CD4-positive, alpha-beta T cell treated with Interleukin-6 at 100 ng/mL for 8 hours (primary cell): ENCODE results near the gene DIAPH1.

Experiments
- DNase-seq: peaks from one replicate; pipeline ENCODE4 v3.0.0-alpha.2; 2020; ENCODE audit warnings: mixed read lengths, low spot score

DIAPH1 gene

DNA sequence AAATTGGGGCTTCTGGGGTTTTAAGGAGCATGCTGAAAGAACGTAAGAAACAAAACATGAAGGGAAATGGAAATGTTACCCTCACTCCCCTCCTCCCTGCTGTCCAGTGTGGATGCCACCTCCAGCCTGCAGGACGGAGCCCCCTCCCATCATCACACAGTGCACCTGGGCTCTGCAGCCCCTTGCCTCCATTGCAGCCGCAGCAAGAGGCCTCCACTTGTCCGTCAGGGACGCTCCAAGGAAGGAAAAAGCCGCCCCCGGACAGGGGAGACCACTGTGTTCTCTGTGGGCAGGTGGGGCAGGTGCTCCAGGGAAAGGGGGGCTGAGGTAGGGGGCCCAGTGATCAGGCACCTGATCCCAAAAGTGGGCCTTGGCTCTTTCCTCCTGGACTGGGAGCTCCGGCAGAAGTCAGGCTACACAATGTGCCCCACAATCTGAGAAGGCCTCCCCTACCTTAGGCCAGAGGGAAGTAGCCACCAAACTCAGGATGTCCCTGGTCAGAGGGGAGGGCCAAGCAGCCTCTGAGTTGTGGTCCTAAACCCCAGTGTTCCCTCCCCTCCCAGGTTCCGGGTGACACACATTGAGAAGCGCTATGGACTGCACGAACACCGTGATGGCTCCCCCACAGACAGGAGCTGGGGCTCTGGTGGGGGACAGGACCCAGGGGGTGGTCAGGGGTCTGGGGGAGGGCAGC, 20.7 kb upstream of the DIAPH1 start:
- no peak for DNase-seq

DNA sequence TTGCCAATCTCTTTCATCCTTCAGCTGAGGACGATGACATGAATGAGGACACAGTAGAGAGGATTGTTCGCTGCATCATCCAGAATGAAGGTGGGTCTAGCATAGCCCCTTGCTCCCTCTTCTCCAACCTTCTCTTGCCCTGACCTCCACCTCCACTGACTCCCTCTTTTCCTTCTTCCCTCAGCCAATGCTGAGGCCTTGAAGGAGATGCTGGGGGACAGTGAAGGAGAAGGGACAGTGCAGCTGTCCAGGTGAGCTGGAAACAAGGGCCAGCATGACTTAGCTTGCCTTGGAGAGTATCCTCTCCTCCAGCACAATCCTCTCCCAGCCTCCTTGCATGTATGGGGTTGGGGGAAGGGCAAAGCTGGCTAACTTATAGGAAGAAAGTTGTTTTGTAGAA, 20.0 kb upstream of the DIAPH1 start:
- no peak for DNase-seq

DNA sequence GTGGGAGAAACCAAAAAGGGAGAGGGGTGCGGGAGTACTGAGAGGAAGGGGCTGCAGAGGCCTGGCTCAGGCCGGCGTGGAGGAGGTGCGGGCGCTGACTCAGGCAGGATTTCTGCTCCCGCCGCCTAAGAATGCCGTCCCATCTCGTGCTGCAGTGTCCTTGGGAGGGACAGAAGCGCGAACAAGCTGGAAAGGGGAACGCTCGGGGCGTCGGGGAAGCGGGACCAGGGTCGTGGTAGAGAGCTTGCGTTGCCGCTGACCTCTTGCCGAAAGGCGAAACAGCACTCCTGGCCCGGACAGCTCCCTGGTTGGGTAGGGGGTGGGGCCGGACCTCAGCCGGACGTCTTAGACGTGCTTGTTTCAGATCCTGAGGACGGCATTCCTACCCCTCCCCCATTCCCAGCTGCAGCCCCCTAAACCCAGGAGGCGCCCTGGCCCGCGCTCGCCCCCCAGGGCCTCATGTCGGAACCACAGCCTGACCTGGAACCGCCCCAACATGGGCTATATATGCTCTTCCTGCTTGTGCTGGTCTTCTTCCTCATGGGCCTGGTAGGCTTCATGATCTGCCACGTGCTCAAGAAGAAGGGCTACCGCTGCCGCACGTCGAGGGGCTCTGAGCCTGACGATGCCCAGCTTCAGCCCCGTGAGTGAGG, 19.1 kb upstream of the DIAPH1 start:
- peak; percentile 59 for DNase-seq

DNA sequence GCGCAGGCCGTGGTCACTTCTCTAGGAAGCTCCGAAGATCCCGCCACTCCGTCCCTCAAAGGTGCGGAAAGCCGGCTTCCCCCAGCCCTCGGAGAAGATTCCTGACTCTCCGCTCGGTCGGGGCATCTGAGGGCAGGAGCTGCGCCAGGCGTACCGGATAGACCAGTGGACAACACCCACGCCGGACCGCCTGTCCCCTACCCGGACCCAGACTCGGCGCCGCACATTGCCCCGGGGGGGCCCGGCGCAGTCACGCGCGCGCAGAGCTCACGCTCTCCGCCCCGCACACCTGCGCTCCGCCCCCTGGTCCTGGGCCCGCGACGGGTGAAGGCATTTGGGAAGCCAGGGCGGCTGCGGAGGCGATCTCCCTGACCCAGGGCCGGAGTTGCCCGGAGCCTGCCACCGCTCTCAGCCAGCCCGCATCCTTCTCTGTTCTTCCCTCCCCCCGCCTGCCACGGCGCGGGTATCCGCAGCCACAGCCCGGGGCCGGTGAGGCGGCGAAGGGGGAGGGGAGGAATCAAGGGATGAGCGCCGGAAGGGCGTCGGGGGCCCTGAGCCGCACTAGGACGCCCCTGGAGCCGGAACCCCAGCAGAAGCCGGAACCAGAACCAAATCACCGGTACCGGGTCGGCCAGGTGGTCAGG, 18.4 kb upstream of the DIAPH1 start:
- peak; percentile 45 for DNase-seq

DNA sequence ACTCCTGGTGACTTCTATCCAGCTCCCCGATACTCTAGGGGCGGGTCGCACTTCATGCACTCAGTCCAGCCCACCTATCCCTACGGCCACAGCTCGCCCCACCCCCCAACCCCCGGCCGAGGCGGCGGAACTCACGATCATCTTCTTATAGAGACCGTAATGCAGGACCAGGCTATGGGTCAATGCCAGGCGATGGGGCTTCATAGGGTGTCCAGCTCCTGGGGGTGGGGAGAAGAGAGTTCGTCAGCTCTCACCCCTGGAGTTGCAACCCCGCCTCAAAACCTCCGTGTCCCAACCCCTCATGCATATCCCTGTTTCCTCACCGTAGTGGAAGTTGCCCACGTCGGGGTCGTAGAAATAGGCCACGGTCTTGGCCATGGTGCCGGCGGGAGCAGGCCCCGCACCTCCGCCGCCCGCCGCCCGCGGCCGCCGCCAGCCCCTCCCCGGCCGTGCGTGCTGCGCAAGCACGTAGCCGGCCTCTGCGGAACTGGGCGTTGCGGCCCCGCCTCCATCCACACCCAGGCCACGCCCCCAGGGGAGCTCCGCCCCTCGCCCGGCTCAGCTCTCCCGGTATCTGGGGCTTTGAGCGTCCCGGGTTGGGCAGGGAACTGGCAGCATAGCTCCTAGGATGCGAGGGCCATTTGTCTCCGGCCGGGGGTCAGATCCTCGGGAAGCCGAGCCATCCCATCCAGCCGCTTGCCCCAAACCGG, 17.8 kb upstream of the DIAPH1 start, which contains the start of the genes HDAC3 and RELL2:
Gene HDAC3 (minus strand): TSS at position 437 of the 710 bp plus-strand sequence. CDS start 59 bp downstream, at position 378.
Gene RELL2 (plus strand): TSS at position 585 of the 710 bp plus-strand sequence. CDS start 1,229 bp downstream, outside the sequence.
- DNase-seq = peak; percentile 90

DNA sequence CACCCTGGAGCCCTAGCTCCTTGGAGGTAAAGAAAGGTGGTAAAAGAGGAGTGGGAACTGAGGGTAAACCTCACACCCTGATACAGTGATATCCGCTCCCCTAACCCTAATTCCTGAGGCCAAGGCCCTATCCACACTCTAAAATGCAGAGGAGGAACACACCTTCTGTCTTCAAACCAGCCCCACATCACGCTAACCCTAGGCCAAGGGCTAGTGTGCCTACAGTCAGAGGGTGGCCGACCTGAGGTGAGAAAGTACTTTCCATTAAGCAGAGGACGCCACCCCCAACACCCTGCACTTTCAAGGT, 17.3 kb upstream of the DIAPH1 start:
- DNase-seq = no peak

DNA sequence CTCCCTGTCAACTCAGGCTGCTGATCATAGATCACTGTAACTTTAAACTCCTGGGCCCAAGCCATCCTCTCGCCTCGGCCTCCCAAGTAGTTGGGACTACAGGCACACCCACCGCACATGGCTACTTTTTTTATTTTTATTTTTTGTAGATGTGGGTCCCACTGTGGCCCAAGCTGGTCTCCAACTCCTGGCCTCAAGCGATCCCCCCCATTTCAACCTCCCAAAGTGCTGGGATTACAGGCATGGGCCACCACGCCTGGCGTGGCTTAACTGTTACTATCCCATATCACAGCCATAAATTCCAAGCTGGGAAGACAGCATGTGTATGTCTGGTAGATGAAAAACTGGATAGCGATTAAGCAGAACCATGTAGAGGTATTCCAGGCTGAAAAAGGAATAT, 16.8 kb upstream of the DIAPH1 start:
- DNase-seq = no peak

DNA sequence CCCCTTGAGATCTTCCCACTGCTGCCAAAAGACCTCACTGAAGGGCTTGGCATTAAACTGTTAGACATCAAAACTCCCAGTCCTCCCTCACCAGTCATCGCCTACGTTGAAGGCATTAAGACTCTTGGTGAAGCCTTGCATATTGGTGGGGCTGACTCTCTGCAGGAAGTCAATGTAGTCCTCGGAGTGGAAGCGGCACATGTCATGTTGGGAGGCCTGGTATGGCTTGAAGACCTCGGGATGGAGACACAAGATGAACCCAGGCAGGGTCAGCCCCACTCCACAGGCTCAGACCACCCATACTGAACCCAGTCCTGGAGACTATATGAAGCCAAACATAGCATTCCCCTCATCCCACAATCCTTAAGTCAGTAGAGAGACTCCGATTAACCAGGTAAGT, 15.9 kb upstream of the DIAPH1 start:
- DNase-seq = no peak

DNA sequence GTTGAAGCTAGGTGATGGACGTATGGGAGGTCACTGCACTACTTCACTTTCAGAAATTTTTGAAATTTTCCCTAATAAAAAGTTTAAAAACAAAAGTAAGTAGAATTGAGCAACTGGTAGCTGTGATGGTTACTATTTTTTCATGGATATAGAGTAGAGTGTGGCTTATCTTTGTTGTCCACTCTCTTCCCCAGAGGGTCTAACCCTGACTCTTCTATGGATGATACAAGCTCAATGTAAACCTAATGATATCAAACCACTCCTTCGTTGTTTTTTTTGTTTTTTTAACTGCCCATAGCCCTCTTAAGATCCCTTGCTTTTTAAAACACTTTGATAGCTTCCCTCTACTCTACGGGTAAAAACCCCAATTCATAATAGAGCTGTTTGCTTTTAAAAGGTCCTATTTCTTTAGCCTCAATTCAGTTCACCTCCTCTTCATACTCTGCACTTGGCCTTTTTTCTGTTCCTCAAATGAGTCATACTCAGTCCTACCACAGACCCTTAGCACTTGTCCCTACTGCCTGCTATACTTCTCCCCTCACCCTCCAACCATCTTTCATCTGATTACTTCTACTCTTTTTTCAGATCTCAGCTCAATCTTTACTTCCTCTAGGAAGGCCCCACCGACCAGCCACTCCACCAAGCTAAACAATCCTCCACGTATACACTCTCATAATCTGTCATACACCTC, 15.2 kb upstream of the DIAPH1 start:
- no peak for DNase-seq

DNA sequence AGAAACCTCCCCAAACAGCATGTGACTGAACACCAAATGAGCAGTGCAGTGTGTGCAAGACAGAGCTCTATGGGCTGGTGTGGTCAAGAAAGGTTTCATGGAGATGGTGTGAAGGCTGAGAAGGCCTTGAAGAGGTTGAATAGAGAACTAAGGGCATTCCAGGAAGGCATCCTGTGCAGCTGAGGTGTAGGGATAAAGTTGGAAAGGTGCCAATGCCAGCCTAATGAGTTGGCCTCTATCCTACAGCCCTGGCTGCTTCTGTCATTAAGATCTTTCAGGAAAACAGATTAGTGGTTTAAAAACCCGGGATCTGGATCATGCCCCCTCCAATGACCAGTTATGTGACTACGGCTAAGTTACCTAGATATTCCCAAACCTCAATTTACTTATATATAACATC, 13.8 kb upstream of the DIAPH1 start:
- DNase-seq = no peak

DNA sequence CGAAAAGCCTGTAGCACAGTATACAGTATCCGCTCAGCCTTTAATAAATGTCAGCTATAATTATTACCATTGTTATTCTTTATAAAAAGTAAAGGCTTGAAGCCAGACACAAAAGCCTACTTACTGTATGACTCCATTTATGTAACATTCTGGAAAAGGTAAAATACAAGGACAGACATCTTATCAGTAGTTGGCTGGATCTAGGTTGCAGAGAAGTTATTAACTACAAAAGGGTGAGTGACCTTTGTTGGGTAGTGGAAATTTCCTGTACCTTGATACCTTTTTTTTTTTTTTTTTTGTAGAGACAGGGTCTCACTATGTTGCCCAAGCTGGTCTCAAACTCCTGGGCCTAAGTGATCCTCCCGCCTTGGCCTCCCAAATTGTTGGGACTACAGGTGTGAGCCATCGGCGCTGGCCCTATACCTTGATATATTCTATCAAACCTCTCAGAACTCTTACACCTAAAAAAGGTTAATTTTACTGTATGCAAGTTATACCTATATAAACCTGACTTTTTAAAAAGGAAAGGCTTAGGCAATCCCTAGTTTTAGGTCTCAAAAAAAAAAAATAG, 11.9 kb upstream of the DIAPH1 start:
- no peak for DNase-seq

DNA sequence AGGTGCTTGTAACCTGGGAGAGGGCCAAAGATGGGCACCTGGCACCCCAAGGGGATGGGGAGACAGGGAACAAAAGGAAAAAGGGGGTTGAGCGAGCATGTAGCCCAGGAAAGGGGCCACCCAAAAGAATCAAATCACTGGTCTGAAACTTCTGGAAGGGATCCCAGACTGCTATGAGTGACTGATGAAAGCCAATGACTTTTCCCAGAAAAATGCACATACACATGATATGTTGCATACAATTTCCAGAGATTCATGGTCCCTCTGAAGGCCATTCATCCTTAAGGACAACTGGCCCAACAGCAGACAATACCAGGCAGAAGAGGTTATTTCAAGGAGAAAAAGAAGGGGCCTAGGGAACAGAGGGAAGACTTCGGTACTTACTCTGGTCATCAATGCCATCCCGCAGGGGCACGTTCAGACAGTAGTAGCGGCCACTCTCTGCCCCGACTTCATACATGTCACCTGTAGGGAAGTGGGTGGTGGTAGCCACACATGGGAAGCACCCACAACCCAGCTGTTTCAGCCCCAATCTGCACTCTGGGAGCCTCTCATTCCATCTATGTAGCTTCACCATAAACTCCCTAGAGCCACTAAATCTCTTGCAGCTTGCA, 9.5 kb upstream of the DIAPH1 start:
- DNase-seq = no peak

DNA sequence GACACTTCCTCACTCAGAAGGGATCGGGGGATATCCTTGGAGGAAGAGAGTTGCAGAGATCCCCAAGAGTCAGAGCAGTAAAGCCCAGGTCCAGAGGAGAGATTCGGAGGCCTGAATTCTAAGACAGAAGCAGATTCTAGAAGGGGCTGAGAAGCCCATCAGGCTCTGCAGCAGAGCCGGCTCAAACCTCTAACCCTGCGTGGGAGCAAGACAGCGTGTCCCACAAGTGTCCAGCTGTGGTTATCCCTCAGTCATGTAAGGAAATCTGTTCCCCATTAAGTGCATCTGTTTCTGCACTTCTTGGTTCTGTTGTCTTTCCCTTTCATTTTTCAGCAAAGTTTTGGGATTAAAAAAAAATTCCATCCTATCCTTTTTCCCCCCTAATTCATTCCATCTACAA, 4.8 kb upstream of the DIAPH1 start:
- no peak for DNase-seq

DNA sequence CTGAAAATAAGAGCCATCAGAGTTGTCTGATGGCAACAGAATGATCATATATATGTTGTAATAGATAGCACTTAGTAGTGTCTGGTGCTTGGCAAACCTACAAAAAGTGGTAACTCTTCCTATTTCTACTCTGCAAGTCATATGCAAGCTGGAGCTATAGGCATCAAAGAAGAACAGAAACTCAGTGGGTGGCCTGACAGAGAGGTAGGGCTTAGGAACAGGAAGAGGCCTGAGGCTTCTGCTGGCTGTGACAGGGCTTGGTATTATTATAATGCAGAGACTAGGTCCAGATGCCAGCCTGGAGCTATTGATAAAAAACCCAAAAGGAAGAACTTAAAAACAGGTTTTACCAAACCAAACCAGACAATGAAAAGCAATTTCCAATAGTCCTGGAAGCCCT, 4.4 kb upstream of the DIAPH1 start:
- DNase-seq = no peak

DNA sequence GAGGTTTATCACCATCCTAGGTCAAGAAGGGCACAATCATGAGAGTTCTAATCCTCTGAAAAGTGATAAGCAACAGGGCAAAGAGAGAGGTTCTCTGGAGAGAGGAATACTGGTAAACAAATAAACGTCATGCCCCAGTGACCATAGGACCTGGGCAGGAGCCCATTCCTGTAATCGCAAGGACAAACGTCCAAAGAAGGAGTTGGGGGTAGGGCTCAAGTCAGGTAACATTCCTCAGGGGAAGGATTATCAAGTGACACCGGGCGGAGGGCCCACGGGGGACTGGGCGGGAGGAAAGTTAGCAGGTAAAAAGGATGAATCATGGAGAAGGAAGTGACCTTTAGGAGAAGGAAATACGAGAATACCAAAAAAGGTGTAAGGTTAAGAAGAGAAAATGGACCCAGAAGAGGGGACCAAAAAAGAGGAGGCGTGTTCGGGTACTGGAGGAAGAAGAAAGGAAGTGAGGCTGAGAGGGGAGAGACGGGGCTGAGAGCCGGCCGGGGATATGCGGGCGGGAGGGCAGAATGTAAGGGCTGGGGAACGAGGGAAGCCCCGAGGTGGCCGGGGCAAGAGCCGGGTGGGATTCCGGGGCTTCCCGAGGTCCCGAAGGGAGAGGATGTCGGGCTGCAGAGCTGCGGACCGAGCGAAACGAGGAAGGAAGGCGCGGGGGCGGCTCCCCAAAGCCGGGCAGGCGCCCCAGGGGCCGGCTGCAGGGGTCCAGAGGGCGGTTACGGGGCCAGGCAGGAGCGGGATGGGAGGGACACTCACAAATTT, 583 bp downstream of the DIAPH1 start:
- DNase-seq = peak; percentile 38

DNA sequence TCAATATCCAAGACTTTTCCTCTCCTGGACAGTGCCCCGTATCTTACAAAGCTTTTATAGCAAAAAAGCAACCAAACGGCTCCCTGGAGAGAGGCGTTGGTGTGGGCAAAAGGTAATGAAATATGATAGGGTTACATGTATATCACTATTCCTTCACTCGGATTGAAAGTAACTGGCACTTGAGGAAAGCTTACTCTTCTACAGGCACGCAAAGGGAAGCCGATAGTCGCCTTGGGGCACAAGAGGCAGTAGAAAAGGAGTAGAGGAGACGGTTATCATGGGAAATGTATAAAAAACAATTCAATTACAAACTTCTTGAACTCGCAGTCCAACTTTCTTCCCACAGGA, 1.1 kb downstream of the DIAPH1 start:
- DNase-seq = no peak

DNA sequence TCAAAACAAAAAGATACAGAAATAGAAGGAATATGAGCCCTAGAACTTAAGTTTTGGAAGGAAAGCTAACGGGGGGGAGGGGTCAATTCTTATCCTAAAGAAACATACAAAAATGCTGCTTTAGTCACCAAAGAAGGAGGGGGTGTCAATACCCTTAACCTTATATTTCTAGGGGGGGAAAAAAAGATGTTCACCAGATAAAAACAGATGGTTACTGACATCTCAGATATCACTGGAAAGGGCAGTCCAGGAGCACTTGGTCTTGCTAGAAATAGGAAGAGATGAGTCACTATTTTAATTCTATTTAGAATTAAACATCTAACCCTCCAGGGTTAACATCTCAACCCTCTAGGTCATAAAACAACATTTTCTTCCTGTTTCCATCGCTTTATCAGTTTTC, 1.7 kb downstream of the DIAPH1 start:
- no peak for DNase-seq

DNA sequence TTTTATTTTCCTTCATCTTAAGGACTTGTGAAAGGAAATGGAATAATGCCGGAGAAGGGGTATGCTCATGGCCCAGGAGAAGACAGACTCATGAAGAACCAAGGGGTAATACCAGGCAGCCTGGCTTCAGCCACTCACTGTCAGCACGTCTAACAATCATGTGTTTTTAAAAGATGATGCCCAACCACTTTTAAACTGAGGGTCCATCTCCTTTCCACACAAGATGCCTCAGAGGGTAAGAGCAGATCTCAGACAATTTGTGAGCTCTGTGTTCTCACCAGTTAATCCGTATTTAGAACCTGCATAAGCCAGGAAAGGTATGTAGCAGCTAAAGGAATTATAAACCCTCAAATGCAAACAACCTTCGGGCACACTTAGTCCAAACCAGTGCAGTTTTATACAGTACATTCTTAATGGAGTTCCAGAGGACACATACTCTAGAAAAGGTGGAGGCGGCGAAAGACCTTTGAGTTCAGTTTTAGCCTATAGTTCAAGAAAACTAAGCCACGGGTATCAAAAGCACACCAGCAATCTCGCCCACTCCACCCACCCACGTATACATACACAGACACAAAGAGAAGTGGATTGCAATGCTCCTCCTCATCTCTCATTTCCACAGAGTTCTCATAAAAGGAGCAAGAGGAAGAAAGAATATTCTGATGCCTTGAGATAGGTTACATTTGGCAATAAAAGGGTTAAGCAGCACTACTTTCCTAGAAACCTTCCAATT, 2.6 kb downstream of the DIAPH1 start:
- DNase-seq = no peak

DNA sequence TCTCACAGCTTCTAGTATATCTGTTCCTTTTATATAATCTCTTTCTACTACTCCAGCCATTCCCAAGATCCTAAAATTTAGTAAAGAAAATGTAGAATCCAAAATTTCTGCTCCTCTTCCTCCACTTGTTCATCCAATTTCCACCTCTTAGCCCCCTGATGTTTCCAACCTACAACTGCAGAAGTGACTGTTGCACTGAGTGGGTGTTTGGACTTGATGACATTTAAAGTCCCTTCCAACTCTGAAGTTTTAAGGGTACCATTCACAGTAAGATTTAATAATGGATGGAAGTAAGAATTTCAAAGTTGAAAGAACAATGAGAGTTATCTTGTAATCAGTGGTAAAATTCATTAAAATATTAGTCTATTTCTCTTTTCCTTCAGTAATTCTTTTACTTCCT, 5.5 kb downstream of the DIAPH1 start:
- DNase-seq = no peak

DNA sequence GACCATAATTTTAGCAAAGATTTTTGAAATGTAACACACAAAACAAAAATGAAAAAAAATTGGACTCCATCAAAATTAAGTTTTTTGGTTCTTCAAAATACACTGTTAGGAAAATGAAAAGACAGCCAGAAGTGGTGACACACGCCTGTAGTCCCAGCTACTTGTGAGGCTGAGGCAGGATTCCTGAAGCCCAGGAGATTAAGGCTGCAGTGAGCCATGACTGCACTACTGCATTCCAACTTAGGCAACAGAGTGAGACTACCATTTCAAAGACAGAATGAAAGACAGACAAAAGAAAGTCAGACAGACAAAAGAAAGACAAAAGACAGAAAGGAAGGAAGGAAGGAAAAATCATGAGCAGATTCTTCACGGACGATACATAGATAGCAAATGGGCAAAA, 7.5 kb downstream of the DIAPH1 start:
- no peak for DNase-seq
